Chondrocyte (in vitro differentiated cells): ENCODE measurements around the gene NEURL1B. TPM values are rescaled to one million over a fixed set of nuclear protein-coding genes. Genes with fewer than 3 reads are reported as not detected.

ENCODE experiments used
- DNase-seq: peaks from one replicate; pipeline ENCODE4 v3.0.0; 2021; ENCODE audit warnings: mixed read lengths, low spot score
- H3K27ac Mint-ChIP-seq: one replicate; pipeline ENCODE4 v1.8.0; 2021; ENCODE audit warnings: mild to moderate bottlenecking, moderate library complexity, mixed read lengths; ENCODE audit not compliant: unreplicated experiment
- H3K27me3 Mint-ChIP-seq: 2 replicates; pipeline ENCODE4 v1.8.0; 2021; ENCODE audit warnings: low read depth, mixed read lengths
- H3K36me3 Mint-ChIP-seq: 2 replicates; pipeline ENCODE4 v1.8.0; 2021; ENCODE audit warnings: low read depth, mixed read lengths
- H3K4me1 Mint-ChIP-seq: 2 replicates; pipeline ENCODE4 v1.8.0; 2021; ENCODE audit warnings: low read depth, mild to moderate bottlenecking, mixed read lengths
- H3K4me3 Mint-ChIP-seq: one replicate; pipeline ENCODE4 v1.8.0; 2021; ENCODE audit warnings: mild to moderate bottlenecking, moderate library complexity, mixed read lengths; ENCODE audit not compliant: unreplicated experiment
- H3K9me3 Mint-ChIP-seq: 2 replicates; pipeline ENCODE4 v1.8.0; 2021; ENCODE audit warnings: low read depth, mixed read lengths
- total RNA-seq: library from RNA; stranded (reverse); gene quantifications from 3 replicates; pipeline ENCODE4 v1.2.1, GENCODE V29; 2021
- TF ChIP-seq, protein P1 (sequence below): fragments of 200-600 bp; sonication (generic); IDR thresholded peaks from 2 replicates; pipeline ENCODE4 v1.5.0; 2021; ENCODE audit warnings: antibody characterized with exemption, mild to moderate bottlenecking, moderate library complexity

The NEURL1B gene
- total RNA-seq, 1 donor from 2014 or later = 5.4 TPM

GRCh38 chr5:172715931-172716682, 75.0 kb downstream of the NEURL1B start:
- H3K9me3 Mint-ChIP-seq = no peaks in the 10 kb centered on the region
- TF ChIP-seq, protein P1, sequence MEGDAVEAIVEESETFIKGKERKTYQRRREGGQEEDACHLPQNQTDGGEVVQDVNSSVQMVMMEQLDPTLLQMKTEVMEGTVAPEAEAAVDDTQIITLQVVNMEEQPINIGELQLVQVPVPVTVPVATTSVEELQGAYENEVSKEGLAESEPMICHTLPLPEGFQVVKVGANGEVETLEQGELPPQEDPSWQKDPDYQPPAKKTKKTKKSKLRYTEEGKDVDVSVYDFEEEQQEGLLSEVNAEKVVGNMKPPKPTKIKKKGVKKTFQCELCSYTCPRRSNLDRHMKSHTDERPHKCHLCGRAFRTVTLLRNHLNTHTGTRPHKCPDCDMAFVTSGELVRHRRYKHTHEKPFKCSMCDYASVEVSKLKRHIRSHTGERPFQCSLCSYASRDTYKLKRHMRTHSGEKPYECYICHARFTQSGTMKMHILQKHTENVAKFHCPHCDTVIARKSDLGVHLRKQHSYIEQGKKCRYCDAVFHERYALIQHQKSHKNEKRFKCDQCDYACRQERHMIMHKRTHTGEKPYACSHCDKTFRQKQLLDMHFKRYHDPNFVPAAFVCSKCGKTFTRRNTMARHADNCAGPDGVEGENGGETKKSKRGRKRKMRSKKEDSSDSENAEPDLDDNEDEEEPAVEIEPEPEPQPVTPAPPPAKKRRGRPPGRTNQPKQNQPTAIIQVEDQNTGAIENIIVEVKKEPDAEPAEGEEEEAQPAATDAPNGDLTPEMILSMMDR = no peak
- no peaks in the 10 kb centered on the region for H3K36me3 Mint-ChIP-seq
- DNase-seq = peak; percentile 75
- peaks cover 20% of the 10 kb centered on the region for H3K4me1 Mint-ChIP-seq
- H3K27ac Mint-ChIP-seq = no peak overlapping the region
- H3K27me3 Mint-ChIP-seq = no peaks in the 10 kb centered on the region
- H3K4me3 Mint-ChIP-seq = no peak overlapping the region

- H3K27ac Mint-ChIP-seq = peak overlapping the region; percentile 74
- H3K36me3 Mint-ChIP-seq = no peaks in the 10 kb centered on the region
- H3K9me3 Mint-ChIP-seq = no peaks in the 10 kb centered on the region
- peak; percentile 51 for DNase-seq
- H3K4me1 Mint-ChIP-seq = peaks cover 20% of the 10 kb centered on the region
- H3K27me3 Mint-ChIP-seq = no peaks in the 10 kb centered on the region
- TF ChIP-seq, protein P1 = peak; percentile 93
- no peak overlapping the region for H3K4me3 Mint-ChIP-seq
Measured at GRCh38 chr5:172716796-172717313, 75.8 kb downstream of the NEURL1B start.

- Mint-ChIP-seq H3K27ac (peak overlapping the region; percentile 74), H3K4me1 (peaks cover 27% of the 10 kb centered on the region), H3K9me3 (no peaks in the 10 kb centered on the region), H3K4me3 (no peak overlapping the region), H3K36me3 (no peaks in the 10 kb centered on the region), H3K27me3 (no peaks in the 10 kb centered on the region)
- TF ChIP-seq, protein P1 = no peak
- peak; percentile 72 for DNase-seq
Measured at GRCh38 chr5:172717481-172718195, 76.6 kb downstream of the NEURL1B start.

DNA sequence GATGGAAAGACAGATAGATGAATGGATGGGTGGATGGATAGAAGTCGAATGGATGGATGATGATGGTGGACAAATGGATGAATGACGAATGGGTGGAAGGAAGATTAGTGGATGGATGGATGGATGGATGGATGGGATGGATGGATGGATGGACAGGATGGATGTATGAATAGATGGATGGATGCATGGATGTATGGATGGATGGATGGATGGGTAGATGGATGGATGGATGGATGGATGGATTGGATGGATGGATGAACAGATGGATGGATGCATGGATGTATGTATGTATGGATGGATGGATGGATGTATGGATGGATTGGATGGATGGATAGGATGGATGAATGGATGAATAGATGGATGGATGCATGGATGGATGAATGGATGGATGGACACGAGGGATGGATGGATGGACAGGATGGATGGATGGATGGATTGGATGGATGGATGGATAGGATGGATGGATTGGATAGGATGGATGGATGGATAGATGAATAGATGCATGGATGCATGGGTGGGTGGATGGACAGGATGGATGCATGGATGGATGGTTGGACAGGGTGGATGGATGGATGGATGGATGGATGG, 77.6 kb downstream of the NEURL1B start:
- no peaks in the 10 kb centered on the region for H3K9me3 Mint-ChIP-seq
- no peak overlapping the region for H3K27ac Mint-ChIP-seq
- no peaks in the 10 kb centered on the region for H3K36me3 Mint-ChIP-seq
- H3K27me3 Mint-ChIP-seq = no peaks in the 10 kb centered on the region
- H3K4me1 Mint-ChIP-seq = peaks cover 22% of the 10 kb centered on the region
- TF ChIP-seq, protein P1 = no peak
- no peak for DNase-seq
- no peak overlapping the region for H3K4me3 Mint-ChIP-seq

DNA sequence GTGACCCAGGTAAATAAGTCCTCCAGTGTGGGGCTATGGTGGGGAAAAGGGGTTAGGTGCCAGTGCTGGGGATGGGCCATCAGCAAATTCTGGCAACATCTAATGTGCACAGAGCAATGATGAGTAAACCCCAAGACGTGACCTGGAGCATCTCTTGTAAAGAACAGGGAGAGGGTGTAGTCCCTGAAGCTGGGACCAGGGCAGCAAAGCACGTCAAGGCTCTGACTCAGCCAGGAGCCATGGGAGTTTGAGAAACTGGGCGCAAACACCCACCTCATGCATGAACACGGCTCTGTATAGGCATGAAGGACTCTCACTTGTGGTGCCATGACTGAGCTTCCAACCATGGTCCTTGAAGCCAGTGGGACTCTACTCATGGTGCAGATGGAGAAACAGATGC, 78.1 kb downstream of the NEURL1B start:
- Mint-ChIP-seq H3K4me3 (no peak overlapping the region), H3K9me3 (no peaks in the 10 kb centered on the region), H3K4me1 (peaks cover 22% of the 10 kb centered on the region), H3K36me3 (no peaks in the 10 kb centered on the region), H3K27ac (no peak overlapping the region), H3K27me3 (no peaks in the 10 kb centered on the region)
- TF ChIP-seq, protein P1 = no peak
- peak; percentile 18 for DNase-seq
